ENCODE results near the gene PRKAA2. TPM values are rescaled to one million over a fixed set of nuclear protein-coding genes. Genes with fewer than 3 reads are reported as not detected.
A peak's percentile ranks its signal among the peaks of the same experiment; 100 is the strongest.

The PRKAA2 gene
- total and polyA plus RNA-seq, 2 of the 13 experiments (the other 11 are each of a cell fraction or from before 2014, with no cell fraction given): 6.0 to 7.5 TPM

DNA sequence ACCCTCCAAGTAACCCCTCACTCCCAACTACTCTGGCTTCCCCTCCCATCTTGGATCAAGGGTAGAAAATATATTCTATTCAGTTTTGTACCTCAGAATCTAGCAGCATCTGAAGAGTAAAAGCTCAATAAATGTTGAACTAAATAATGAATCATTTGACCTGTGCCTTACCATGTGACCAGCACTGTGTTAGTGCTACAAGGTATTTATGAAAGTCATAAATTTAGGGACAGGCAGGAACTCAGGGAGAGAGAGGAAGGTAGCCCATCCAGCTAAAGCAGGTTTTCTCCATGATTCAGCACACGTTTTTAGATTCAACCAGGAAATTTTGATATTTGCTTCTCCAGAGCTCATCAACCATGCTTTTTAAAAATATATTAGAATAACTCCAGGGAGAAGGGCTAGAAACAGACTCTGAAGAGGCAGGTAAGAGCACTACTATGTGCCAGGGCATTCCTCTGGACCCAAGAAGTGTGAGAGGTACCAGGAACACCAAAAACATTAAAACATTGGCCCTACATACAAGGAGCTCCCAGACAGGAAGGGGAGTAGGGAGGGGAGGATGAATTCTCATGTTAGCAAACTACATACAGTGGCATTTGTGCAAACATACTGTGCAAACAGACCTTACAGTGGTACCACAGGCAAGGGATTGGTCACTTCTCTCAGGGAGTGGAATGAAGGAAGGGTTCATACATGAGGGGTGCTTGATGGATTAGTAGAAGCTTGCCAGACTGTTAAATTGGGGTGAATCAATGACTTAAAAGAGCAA lies 109.8 kb downstream of the PRKAA2 start:
- no peaks in the 10 kb centered on the region for H3K27me3 ChIP-seq (ENCODE audit: control insufficient read depth in 1 of 2, insufficient read depth in 2 of 2, low read length in 2 of 2)
- TF ChIP-seq NR2F1 (CRISPR knock-in tag; IDR thresholded peaks at IDR 0.05) (no peak), FOXA3 (CRISPR knock-in tag; IDR thresholded peaks at IDR 0.05) (0 out of 2 replicates have a peak, but pooled peaks have one; percentile 35), TEAD3 (CRISPR knock-in tag; optimal IDR thresholded peaks at IDR 0.05; ENCODE audit: borderline replicate concordance) (peak; percentile 13), SATB2 (CRISPR knock-in tag; IDR thresholded peaks at IDR 0.05) (no peak), ZBTB20 (CRISPR knock-in tag; IDR thresholded peaks at IDR 0.05; ENCODE audit: borderline replicate concordance, low read depth) (no peak), ZNF839 (CRISPR knock-in tag; IDR thresholded peaks at IDR 0.05; ENCODE audit: borderline replicate concordance) (no peak), PHF20 (CRISPR knock-in tag; IDR thresholded peaks at IDR 0.05) (no peak), ZFP41 (CRISPR knock-in tag; IDR thresholded peaks at IDR 0.05; ENCODE audit: borderline replicate concordance) (no peak), NPAS2 (CRISPR knock-in tag; IDR thresholded peaks at IDR 0.05; ENCODE audit: borderline replicate concordance) (no peak), GATA4 (IDR thresholded peaks at IDR 0.05; ENCODE audit: borderline replicate concordance, low read depth) (no peak), ZNF878 (CRISPR knock-in tag; IDR thresholded peaks at IDR 0.05) (no peak), ZNF235 (CRISPR knock-in tag; IDR thresholded peaks at IDR 0.05; ENCODE audit: borderline replicate concordance) (no peak), YY1 (IDR thresholded peaks at IDR 0.05; ENCODE audit: insufficient read depth, insufficient replicate concordance, low read depth, low read length) (no peak)
- TF ChIP-seq, protein P1, sequence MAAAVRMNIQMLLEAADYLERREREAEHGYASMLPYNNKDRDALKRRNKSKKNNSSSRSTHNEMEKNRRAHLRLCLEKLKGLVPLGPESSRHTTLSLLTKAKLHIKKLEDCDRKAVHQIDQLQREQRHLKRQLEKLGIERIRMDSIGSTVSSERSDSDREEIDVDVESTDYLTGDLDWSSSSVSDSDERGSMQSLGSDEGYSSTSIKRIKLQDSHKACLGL (CRISPR knock-in tag; IDR thresholded peaks at IDR 0.05): no peak
- TF ChIP-seq, protein P2, sequence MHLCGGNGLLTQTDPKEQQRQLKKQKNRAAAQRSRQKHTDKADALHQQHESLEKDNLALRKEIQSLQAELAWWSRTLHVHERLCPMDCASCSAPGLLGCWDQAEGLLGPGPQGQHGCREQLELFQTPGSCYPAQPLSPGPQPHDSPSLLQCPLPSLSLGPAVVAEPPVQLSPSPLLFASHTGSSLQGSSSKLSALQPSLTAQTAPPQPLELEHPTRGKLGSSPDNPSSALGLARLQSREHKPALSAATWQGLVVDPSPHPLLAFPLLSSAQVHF (CRISPR knock-in tag; IDR thresholded peaks at IDR 0.05): no peak
- H3K4me2 ChIP-seq (ENCODE audit: low read depth, low read length): no peak overlapping the region
- H3K9me3 ChIP-seq (ENCODE audit: low read length): no peaks in the 10 kb centered on the region
- H4K20me1 ChIP-seq (ENCODE audit: insufficient read depth, low read length): no peaks in the 10 kb centered on the region
- H3K79me2 ChIP-seq (ENCODE audit: insufficient read depth, low read length): no peaks in the 10 kb centered on the region
- no peak overlapping the region for H3K4me3 ChIP-seq (replicated peaks in 1 of 3; ENCODE audit: insufficient read depth in 1 of 3, low read depth in 2 of 3, low read length in 3 of 3)
- intact Hi-C loops (cut with micrococcal nuclease; ENCODE audit: unreplicated experiment): no loop called here
- ChIA-PET POLR2A (interaction anchor here (1.3 kb wide), 1 partner anchor 11 kb away, joined by 3 read pairs; no protein-coding TSS in a partner anchor), CTCF (ENCODE audit: low intra/inter-chr PET ratio, low total read pairs) (no interaction called here)
- H2AFZ ChIP-seq (ENCODE audit: low read length): no peak overlapping the region
- H3K9ac ChIP-seq (ENCODE audit: insufficient read depth, low read depth, low read length): no peak overlapping the region
- no peak for FAIRE-seq
- H3K4me1 ChIP-seq (ENCODE audit: insufficient read depth, low read length): peaks cover 20% of the 10 kb centered on the region
- no TSS peak for BruUV-seq (replicated peaks)
- 77% methylated on average over 1 of the region's 1 CpG for WGBS (ENCODE audit: low lambda C conversion rate)
- H3K36me3 ChIP-seq (replicated peaks in 1 of 2; ENCODE audit: control insufficient read depth in 1 of 2, insufficient read depth in 2 of 2, low read length in 2 of 2): no peaks in the 10 kb centered on the region
- H3K27ac ChIP-seq (ENCODE audit: extremely low read length, insufficient read depth, low read length): no peak overlapping the region
- in situ Hi-C loops (cut with HindIII; ENCODE audit: extremely low pct_ligation_motif_present, low pct_unique_long_range_greater_than_20kb): loop anchor here (5.0 kb wide), 1 partner anchor 67 kb away; no protein-coding TSS in a partner anchor
- ATAC-seq: peak; percentile 53; the same call in 2 of the 3 replicates
- peak; percentile 37 for DNase-seq (ENCODE audit: low spot score)

All from HepG2 (cell line).